Stomach (tissue), 9 donors: ENCODE results near the gene ERLEC1. TPM values are rescaled to one million over a fixed set of nuclear protein-coding genes. Genes with fewer than 3 reads are reported as not detected.

Experiments
- DNase-seq, 2 donors: peaks; one replicate each; pipeline versions ENCODE4 v3.0.0 to v3.0.0-alpha.2; 2013 to 2019
- H3K27ac ChIP-seq, 5 donors: fragments of 200-600 bp in 4 of 5; sonication (generic) in 4 of 5; one replicate each; pipeline ENCODE4 v1.5.1; 2013 to 2019; ENCODE audit warnings: mild to moderate bottlenecking in 1 of 5, moderate library complexity in 1 of 5
- H3K27me3 ChIP-seq, 3 donors: fragments of 200-600 bp; sonication (generic); one replicate each; pipeline ENCODE4 v1.5.1; 2017 to 2019; ENCODE audit warnings: mixed run types in 1 of 3
- H3K36me3 ChIP-seq, 4 donors: fragments of 200-600 bp; sonication (generic); 1 replicate in 3 of 4; 2 replicates in 1 of 4; pipeline ENCODE4 v1.5.1; 2016 to 2019
- H3K4me1 ChIP-seq, 4 donors: fragments of 200-600 bp; sonication (generic); one replicate each; pipeline ENCODE4 v1.5.1; 2016 to 2019
- H3K4me3 ChIP-seq, 4 donors: fragments of 200-600 bp; sonication (generic) in 3 of 4; one replicate each; pipeline ENCODE4 v1.5.1; 2016 to 2019; ENCODE audit warnings: mild to moderate bottlenecking in 1 of 4
- H3K9me3 ChIP-seq, 4 donors: fragments of 200-600 bp; sonication (generic); one replicate each; pipeline ENCODE4 v1.5.1; 2016 to 2019
- EP300 ChIP-seq: sonication (generic); formaldehyde crosslinking; IDR thresholded peaks from one replicate; pipeline ENCODE4 v1.6.1; 2017; ENCODE audit warnings: antibody characterized with exemption
- POLR2A ChIP-seq, 4 donors: fragments of 450-650 bp; IDR thresholded peaks; one replicate each; pipeline ENCODE4 v1.6.1; 2016; ENCODE audit warnings: antibody characterized with exemption in 4 of 4, control low read depth in 2 of 4, mild to moderate bottlenecking in 1 of 4, moderate library complexity in 1 of 4
- POLR2AphosphoS5 ChIP-seq, 3 donors: sonication (generic); formaldehyde crosslinking; IDR thresholded peaks; one replicate each; pipeline ENCODE4 v1.6.1; 2016; ENCODE audit warnings: antibody characterized with exemption in 3 of 3
- WGBS, 5 donors: extraction: QIAGEN DNeasy Blood & Tissue Kit in 3 of 5; methylation state at CpG; one replicate each; pipeline versions ENCODE4 v1.1.5 to v1.1.7; 2013 to 2018; 5-methylcytosine and 5-hydroxymethylcytosine counted together
- intact Hi-C: fragments of 100-400 bp; cut with DNase I; formaldehyde crosslinking; loops from one replicate; pipeline ENCODE4 v1.15.1; 2023; ENCODE audit warnings: low total_unique reads
- polyA plus RNA-seq, 3 donors: library from polyadenylated mRNA; stranded (reverse); fragments of 200-250 nt; gene quantifications; one replicate each; pipeline ENCODE4 v1.2.3, GENCODE V29; 2013
- small RNA-seq, 4 donors: library from RNA; depleted of rRNA; stranded (forward); fragments of <200 nt; gene quantifications; one replicate each; pipeline ENCODE3, GENCODE V24; 2016
- total RNA-seq, 5 donors: library from RNA; depleted of rRNA; stranded (reverse); fragments of >200 nt; gene quantifications; one replicate each; pipeline versions ENCODE4 v1.1.0 to v1.2.3, GENCODE V29; 2014 to 2016
- TF ChIP-seq, protein P1 (sequence below), 7 experiments: fragments of 450-650 bp in 4 of 7; fragments of 200-600 bp in 3 of 7; sonication (generic) in 3 of 7; IDR thresholded peaks; one replicate each; pipeline ENCODE4 v1.5.1; 2016 to 2019; ENCODE audit warnings: antibody characterized with exemption in 7 of 7, control low read depth in 2 of 7, mild to moderate bottlenecking in 1 of 7
- donor health status: healthy with polysubstance abuse.
- donor health status: Bipolar disorder and iron deficiency.
- donor health status: healthy.

Gene ERLEC1
- total and polyA plus RNA-seq, 8 donors, result 7.0 to 225 (median 32.5) TPM

DNA sequence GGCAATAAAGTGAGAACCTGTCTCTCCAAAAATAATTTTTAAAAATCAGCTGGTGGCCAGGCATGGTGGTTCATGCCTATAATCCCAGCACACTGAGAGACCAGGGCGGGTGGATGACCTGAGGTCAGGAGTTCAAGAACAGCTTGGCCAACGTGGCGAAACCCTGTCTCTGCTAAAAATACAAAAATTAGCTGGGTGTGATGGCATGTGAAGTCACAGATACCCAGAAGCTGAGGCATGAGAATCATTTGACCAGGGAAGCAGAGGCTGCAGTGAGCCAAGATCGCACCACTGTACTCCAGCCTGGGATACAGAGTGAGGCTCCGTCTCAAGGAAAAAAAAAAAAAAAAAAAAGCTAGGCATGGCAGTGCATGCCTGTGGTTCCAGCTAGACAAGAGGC, 80.3 kb downstream of the ERLEC1 start:
- no peak overlapping the region for H3K27ac ChIP-seq
- H3K4me1 ChIP-seq, result no peaks in the 10 kb centered on the region
- no peaks in the 10 kb centered on the region for H3K9me3 ChIP-seq
- peaks cover 14 to 91% (median 89%) of the 10 kb centered on the region in 4 donors for H3K36me3 ChIP-seq
- WGBS, 5 donors, result 90 to 98% (median 94%) methylated on average over 4 to 5 of the region's 5 CpGs
- intact Hi-C loops, result no loop called here
- H3K27me3 ChIP-seq, result no peaks in the 10 kb centered on the region
- H3K4me3 ChIP-seq, result no peak overlapping the region
- TF ChIP-seq POLR2A (IDR thresholded peaks at IDR 0.05), result no peak
- TF ChIP-seq, protein P1, sequence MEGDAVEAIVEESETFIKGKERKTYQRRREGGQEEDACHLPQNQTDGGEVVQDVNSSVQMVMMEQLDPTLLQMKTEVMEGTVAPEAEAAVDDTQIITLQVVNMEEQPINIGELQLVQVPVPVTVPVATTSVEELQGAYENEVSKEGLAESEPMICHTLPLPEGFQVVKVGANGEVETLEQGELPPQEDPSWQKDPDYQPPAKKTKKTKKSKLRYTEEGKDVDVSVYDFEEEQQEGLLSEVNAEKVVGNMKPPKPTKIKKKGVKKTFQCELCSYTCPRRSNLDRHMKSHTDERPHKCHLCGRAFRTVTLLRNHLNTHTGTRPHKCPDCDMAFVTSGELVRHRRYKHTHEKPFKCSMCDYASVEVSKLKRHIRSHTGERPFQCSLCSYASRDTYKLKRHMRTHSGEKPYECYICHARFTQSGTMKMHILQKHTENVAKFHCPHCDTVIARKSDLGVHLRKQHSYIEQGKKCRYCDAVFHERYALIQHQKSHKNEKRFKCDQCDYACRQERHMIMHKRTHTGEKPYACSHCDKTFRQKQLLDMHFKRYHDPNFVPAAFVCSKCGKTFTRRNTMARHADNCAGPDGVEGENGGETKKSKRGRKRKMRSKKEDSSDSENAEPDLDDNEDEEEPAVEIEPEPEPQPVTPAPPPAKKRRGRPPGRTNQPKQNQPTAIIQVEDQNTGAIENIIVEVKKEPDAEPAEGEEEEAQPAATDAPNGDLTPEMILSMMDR (IDR thresholded peaks at IDR 0.05), result no peak
- TF ChIP-seq POLR2AphosphoS5 (IDR thresholded peaks at IDR 0.05), result no peak
- TF ChIP-seq EP300, result no peak
- no peak for DNase-seq

DNA sequence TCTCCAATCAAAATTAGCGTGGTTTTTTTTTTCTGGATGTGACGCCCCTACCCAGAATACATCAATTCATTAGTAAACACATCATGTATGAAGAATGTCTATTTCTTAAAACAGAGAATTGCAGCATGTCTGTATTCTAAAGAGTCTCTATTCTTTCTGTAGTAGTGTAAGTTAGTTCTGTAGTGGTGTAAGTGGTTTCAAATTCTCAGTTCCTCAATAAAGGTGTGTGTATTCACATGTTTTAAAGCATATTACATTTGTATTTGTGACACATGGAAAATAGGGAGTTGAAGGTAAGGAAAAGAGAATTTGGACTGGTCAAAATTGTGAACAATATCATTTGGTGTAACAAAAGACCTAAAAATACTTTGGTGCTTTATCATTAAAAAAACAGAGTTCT, 80.9 kb downstream of the ERLEC1 start:
- Histone ChIP-seq H3K9me3 (no peaks in the 10 kb centered on the region), H3K36me3 (peaks cover 14 to 97% (median 91%) of the 10 kb centered on the region in 4 donors), H3K27ac (no peak overlapping the region), H3K27me3 (no peaks in the 10 kb centered on the region), H3K4me3 (no peak overlapping the region), H3K4me1 (no peaks in the 10 kb centered on the region)
- TF ChIP-seq, protein P1 (IDR thresholded peaks at IDR 0.05), result no peak
- TF ChIP-seq POLR2AphosphoS5 (IDR thresholded peaks at IDR 0.05) (no peak), EP300 (no peak), POLR2A (IDR thresholded peaks at IDR 0.05) (no peak)
- no peak for DNase-seq
- WGBS, 5 donors, result 96 to 100% (median 98%) methylated on average over 2 of the region's 2 CpGs
- intact Hi-C loops, result no loop called here

Small RNA genes lying within 50 kb of the gene (small RNA-seq; reads per million reads assigned to genes)
- 0 reads per million in 4 donors for gene MIR3682

Other genes with a start within 250 kb of the ERLEC1 start
- 1 to 10 TPM in 2 of 5 donors, under 1 TPM in 1, not detected in 2; 0.45 to 4.2 (median 4.0) TPM for gene CHAC2, start 19.2 kb upstream of the ERLEC1 start, total RNA-seq
- gene CHAC2, start 19.2 kb upstream of the ERLEC1 start, polyA plus RNA-seq, result 1 to 10 TPM; 3.0 to 6.6 (median 5.7) TPM
- 10 to 100 TPM in 2 of 5 donors, 1 to 10 TPM in 2, under 1 TPM in 1; 0.58 to 53.6 (median 5.4) TPM for gene ASB3, start 91 bp upstream of the ERLEC1 start, total RNA-seq
- gene ASB3, start 91 bp upstream of the ERLEC1 start, polyA plus RNA-seq, result 1 to 10 TPM; 5.3 to 7.6 (median 6.1) TPM
- gene GPR75, start 72.9 kb downstream of the ERLEC1 start, total RNA-seq, result 1 to 10 TPM in 4 of 5 donors, not detected in 1; 2.7 to 9.4 (median 6.7) TPM
- under 1 TPM in 2 of 3 donors, not detected in 1; 0.15 to 0.19 TPM for gene GPR75, start 72.9 kb downstream of the ERLEC1 start, polyA plus RNA-seq
- gene PSME4, start 183.9 kb downstream of the ERLEC1 start, total RNA-seq, result 100 to 1,000 TPM in 1 of 5 donors, 10 to 100 TPM in 4; 15.1 to 133 (median 54.5) TPM
- 10 to 100 TPM; 24.6 to 31.1 (median 30.7) TPM for gene PSME4, start 183.9 kb downstream of the ERLEC1 start, polyA plus RNA-seq